Mesendoderm (in vitro differentiated cells): ENCODE measurements around the gene SFXN3.
"Not testable (repeated sequence)": the region's sequence is repeated elsewhere in the genome, so short reads cannot be mapped to it uniquely, and the experiment has no call there.

Source experiments
- DNase-seq: peaks from one replicate; pipeline ENCODE4 v3.0.0; 2013
- H2AK5ac ChIP-seq: 2 replicates; pipeline ENCODE4 v1.6.1; 2013; ENCODE audit warnings: low read length, inconsistent platforms
- H2BK120ac ChIP-seq: 2 replicates; pipeline ENCODE4 v1.6.1; 2013; ENCODE audit warnings: low read depth, mild to moderate bottlenecking, low read length, moderate library complexity, mixed read lengths
- H2BK15ac ChIP-seq: replicated peaks from 2 replicates; pipeline ENCODE4 v1.6.1; 2013; ENCODE audit warnings: low read depth, mild to moderate bottlenecking, moderate library complexity
- H2BK5ac ChIP-seq: 2 replicates; pipeline ENCODE4 v1.6.1; 2013; ENCODE audit warnings: low read length, inconsistent platforms
- H3K18ac ChIP-seq: 2 replicates; pipeline ENCODE4 v1.6.1; 2013; ENCODE audit warnings: mild to moderate bottlenecking, low read length, mixed read lengths
- H3K23ac ChIP-seq: one replicate; pipeline ENCODE4 v1.6.1; 2013; ENCODE audit warnings: low read length
- H3K27ac ChIP-seq: 2 replicates; pipeline ENCODE4 v1.5.1; 2013; ENCODE audit warnings: low read depth, mild to moderate bottlenecking, inconsistent platforms, low read length, moderate library complexity
- H3K27me3 ChIP-seq: 2 replicates; pipeline ENCODE4 v1.6.1; 2013; ENCODE audit warnings: low read length, control low read depth, mild to moderate bottlenecking, inconsistent platforms; ENCODE audit not compliant: insufficient read depth, poor library complexity
- H3K36me3 ChIP-seq: 2 replicates; pipeline ENCODE4 v1.6.1; 2013; ENCODE audit warnings: low read length, inconsistent platforms; ENCODE audit not compliant: control insufficient read depth, insufficient read depth
- H3K4ac ChIP-seq: one replicate; pipeline ENCODE4 v1.6.1; 2013; ENCODE audit warnings: low read depth, mild to moderate bottlenecking, low read length, moderate library complexity
- H3K4me1 ChIP-seq: 2 replicates; pipeline ENCODE4 v1.6.1; 2013; ENCODE audit warnings: low read depth, low read length, inconsistent platforms; ENCODE audit not compliant: control insufficient read depth
- H3K4me2 ChIP-seq: 2 replicates; pipeline ENCODE4 v1.6.1; 2013; ENCODE audit warnings: low read length
- H3K4me3 ChIP-seq: 2 replicates; pipeline ENCODE4 v1.5.1; 2013; ENCODE audit warnings: mild to moderate bottlenecking, low read length
- H3K56ac ChIP-seq: one replicate; pipeline ENCODE4 v1.6.1; 2013; ENCODE audit warnings: low read length
- H3K79me1 ChIP-seq: 2 replicates; pipeline ENCODE4 v1.6.1; 2013; ENCODE audit warnings: low read length, inconsistent platforms
- H3K79me2 ChIP-seq: 2 replicates; pipeline ENCODE4 v1.6.1; 2013; ENCODE audit warnings: mild to moderate bottlenecking, low read length; ENCODE audit not compliant: control insufficient read depth, insufficient read depth
- H3K9ac ChIP-seq: 2 replicates; pipeline ENCODE4 v1.6.1; 2013; ENCODE audit warnings: low read length, inconsistent platforms
- H4K5ac ChIP-seq: one replicate; pipeline ENCODE4 v1.6.1; 2013; ENCODE audit warnings: low read length
- H4K8ac ChIP-seq: one replicate; pipeline ENCODE4 v1.6.1; 2013; ENCODE audit warnings: low read depth, mild to moderate bottlenecking, control low read depth, low read length, moderate library complexity
- WGBS: extraction: QIAGEN DNeasy Blood & Tissue Kit; methylation state at CpG from one replicate; pipeline ENCODE4 v1.1.7; 2013; ENCODE audit warnings: low lambda C conversion rate, missing lambda C conversion rate; ENCODE audit not compliant: insufficient coverage; ENCODE audit errors: extremely low coverage; 5-methylcytosine and 5-hydroxymethylcytosine counted together

Gene SFXN3

DNA sequence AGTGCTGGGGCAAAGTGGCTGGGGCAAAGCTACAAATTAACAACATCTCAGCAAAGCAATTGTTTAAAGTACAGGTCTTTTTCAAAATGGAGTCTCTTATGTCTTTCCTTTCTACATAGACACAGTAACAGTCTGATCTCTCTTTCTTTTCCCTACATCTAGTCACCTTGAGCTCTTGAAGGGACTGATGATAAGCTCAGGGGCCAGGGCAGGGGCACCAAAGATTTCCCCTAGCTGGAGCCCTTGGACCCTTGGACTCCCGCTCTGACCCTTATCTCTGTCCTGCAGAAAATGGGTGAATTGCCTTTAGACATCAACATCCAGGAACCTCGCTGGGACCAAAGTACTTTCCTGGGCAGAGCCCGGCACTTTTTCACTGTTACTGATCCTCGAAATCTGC lies 3.4 kb downstream of the SFXN3 start:
- not testable (repeated sequence) for H4K8ac ChIP-seq, H3K4me2 ChIP-seq, H3K27ac ChIP-seq, H3K79me2 ChIP-seq, H2BK120ac ChIP-seq, H4K5ac ChIP-seq, H2BK5ac ChIP-seq, H3K4me3 ChIP-seq, H3K79me1 ChIP-seq, H2AK5ac ChIP-seq, H3K23ac ChIP-seq, H3K4ac ChIP-seq, DNase-seq, H3K27me3 ChIP-seq, H3K18ac ChIP-seq, H2BK15ac ChIP-seq, H3K56ac ChIP-seq, H3K36me3 ChIP-seq, H3K9ac ChIP-seq
- WGBS: no CpG with 5 or more reads among the region's 4 CpGs
- peaks cover 10% of the 10 kb centered on the region for H3K4me1 ChIP-seq

GRCh38 chr10:101035314-101035713 lies 4.3 kb downstream of the SFXN3 start:
- no peak for DNase-seq
- H2BK5ac ChIP-seq: no peak overlapping the region
- no peak overlapping the region for H2BK15ac ChIP-seq
- no peak overlapping the region for H3K56ac ChIP-seq
- H4K8ac ChIP-seq: no peak overlapping the region
- no peak overlapping the region for H4K5ac ChIP-seq
- no peak overlapping the region for H2AK5ac ChIP-seq
- no peaks in the 10 kb centered on the region for H3K36me3 ChIP-seq
- peaks cover 8% of the 10 kb centered on the region for H3K4me1 ChIP-seq
- H3K18ac ChIP-seq: no peak overlapping the region
- H3K4me3 ChIP-seq: no peak overlapping the region
- no CpG with 5 or more reads among the region's 7 CpGs for WGBS
- H3K4me2 ChIP-seq: no peak overlapping the region
- H3K4ac ChIP-seq: no peak overlapping the region
- no peaks in the 10 kb centered on the region for H3K79me2 ChIP-seq
- H3K23ac ChIP-seq: no peak overlapping the region
- no peak overlapping the region for H3K27ac ChIP-seq
- no peak overlapping the region for H2BK120ac ChIP-seq
- H3K79me1 ChIP-seq: no peaks in the 10 kb centered on the region
- H3K9ac ChIP-seq: no peak overlapping the region
- no peaks in the 10 kb centered on the region for H3K27me3 ChIP-seq

GRCh38 chr10:101035916-101036702 lies 5.1 kb downstream of the SFXN3 start:
- Histone ChIP-seq H2AK5ac (no peak overlapping the region), H3K4me3 (no peak overlapping the region), H3K4me2 (no peak overlapping the region), H2BK120ac (no peak overlapping the region), H3K18ac (no peak overlapping the region), H3K56ac (no peak overlapping the region), H4K8ac (no peak overlapping the region), H3K27me3 (no peaks in the 10 kb centered on the region), H4K5ac (no peak overlapping the region), H2BK15ac (no peak overlapping the region), H3K4ac (no peak overlapping the region), H3K27ac (no peak overlapping the region), H3K79me2 (no peaks in the 10 kb centered on the region), H2BK5ac (no peak overlapping the region), H3K36me3 (no peaks in the 10 kb centered on the region), H3K4me1 (peaks cover 8% of the 10 kb centered on the region), H3K23ac (no peak overlapping the region), H3K79me1 (no peaks in the 10 kb centered on the region), H3K9ac (no peak overlapping the region)
- WGBS: no CpG with 5 or more reads among the region's 10 CpGs
- no peak for DNase-seq

DNA sequence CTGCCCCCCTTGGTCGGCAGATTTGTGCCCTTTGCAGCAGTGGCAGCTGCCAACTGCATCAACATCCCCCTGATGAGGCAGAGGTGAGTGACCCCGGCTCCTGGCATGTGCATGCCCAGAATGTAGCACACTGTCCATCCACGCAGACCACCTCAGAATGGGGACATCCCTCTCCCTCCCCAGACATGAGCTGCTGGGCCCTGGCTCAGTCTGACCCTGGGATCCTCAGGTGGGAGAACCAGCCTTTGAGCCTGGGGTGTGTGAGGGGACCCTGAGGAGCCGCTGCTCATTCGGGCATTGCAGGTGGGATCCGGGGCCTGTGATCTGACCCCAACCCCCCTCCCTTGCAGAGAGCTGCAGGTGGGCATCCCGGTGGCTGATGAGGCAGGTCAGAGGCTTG lies 5.7 kb downstream of the SFXN3 start:
- Histone ChIP-seq H3K4ac (no peak overlapping the region), H3K23ac (no peak overlapping the region), H3K4me1 (peaks cover 6% of the 10 kb centered on the region), H3K36me3 (no peaks in the 10 kb centered on the region), H3K18ac (no peak overlapping the region), H2BK15ac (no peak overlapping the region), H4K5ac (no peak overlapping the region), H3K27me3 (no peaks in the 10 kb centered on the region), H3K4me2 (no peak overlapping the region), H3K4me3 (no peak overlapping the region), H3K79me2 (no peaks in the 10 kb centered on the region), H3K79me1 (no peaks in the 10 kb centered on the region), H3K56ac (no peak overlapping the region), H3K27ac (no peak overlapping the region), H2BK120ac (no peak overlapping the region), H4K8ac (no peak overlapping the region), H2BK5ac (no peak overlapping the region), H2AK5ac (no peak overlapping the region), H3K9ac (no peak overlapping the region)
- DNase-seq: no peak
- no CpG with 5 or more reads among the region's 7 CpGs for WGBS

DNA sequence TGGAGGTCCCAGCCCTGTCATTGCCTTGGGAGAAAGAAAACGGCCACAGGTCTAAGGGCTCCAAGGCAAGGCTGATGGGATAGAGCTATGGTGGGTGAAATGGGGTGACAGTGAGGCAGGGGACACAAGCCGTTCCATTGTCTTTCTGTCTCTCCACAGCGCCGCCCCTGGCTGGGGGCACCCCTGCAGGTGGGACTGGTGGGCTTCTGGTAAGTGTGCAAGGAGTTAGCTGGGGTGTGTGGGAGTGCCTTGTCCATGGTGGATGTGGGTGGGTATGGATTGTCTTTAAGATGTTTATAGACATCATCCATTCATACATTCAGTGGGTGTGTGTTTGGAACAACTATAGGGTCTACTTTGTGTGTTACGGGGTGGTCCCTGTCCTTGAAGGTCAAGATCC lies 7.5 kb downstream of the SFXN3 start:
- H2BK15ac ChIP-seq: no peak overlapping the region
- peak; percentile 34 for DNase-seq
- no peak overlapping the region for H3K9ac ChIP-seq
- no peak overlapping the region for H3K18ac ChIP-seq
- H3K4ac ChIP-seq: no peak overlapping the region
- no peak overlapping the region for H3K4me2 ChIP-seq
- H3K56ac ChIP-seq: no peak overlapping the region
- no peak overlapping the region for H2AK5ac ChIP-seq
- H2BK120ac ChIP-seq: no peak overlapping the region
- H3K23ac ChIP-seq: no peak overlapping the region
- peaks cover 5% of the 10 kb centered on the region for H3K4me1 ChIP-seq
- no CpG with 5 or more reads among the region's 5 CpGs for WGBS
- no peak overlapping the region for H4K5ac ChIP-seq
- no peak overlapping the region for H2BK5ac ChIP-seq
- H3K36me3 ChIP-seq: no peaks in the 10 kb centered on the region
- no peak overlapping the region for H3K4me3 ChIP-seq
- no peak overlapping the region for H4K8ac ChIP-seq
- H3K79me2 ChIP-seq: no peaks in the 10 kb centered on the region
- no peak overlapping the region for H3K27ac ChIP-seq
- H3K79me1 ChIP-seq: no peaks in the 10 kb centered on the region
- H3K27me3 ChIP-seq: no peaks in the 10 kb centered on the region

DNA sequence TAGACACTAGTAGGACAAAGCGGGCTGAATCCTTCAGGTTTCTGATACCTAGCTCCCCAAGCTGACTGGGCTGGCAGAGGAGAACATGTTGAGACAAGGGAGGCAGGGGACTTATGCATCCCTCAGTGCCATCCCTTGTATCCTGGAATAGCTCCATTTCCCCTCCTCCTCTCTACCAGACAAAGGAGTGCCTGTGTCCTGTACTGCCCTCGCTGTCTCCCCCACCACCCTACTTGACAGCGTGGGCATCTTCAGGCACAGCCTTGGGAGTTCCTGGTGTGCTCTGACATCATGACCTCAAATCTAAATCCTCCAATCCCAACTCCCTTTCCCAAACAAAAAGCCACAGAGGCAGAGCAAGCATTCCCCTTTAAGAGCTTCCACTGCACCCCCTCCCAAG lies 9.0 kb downstream of the SFXN3 start:
- H3K18ac ChIP-seq: no peak overlapping the region
- DNase-seq: no peak
- H3K79me1 ChIP-seq: no peaks in the 10 kb centered on the region
- no peak overlapping the region for H3K4me2 ChIP-seq
- no peak overlapping the region for H2BK5ac ChIP-seq
- whole genome bisulfite sequencing: no CpG with 5 or more reads among the region's 3 CpGs
- no peak overlapping the region for H4K5ac ChIP-seq
- H2BK120ac ChIP-seq: no peak overlapping the region
- H3K4ac ChIP-seq: no peak overlapping the region
- no peak overlapping the region for H3K27ac ChIP-seq
- peaks cover 5% of the 10 kb centered on the region for H3K4me1 ChIP-seq
- no peak overlapping the region for H2BK15ac ChIP-seq
- no peak overlapping the region for H3K23ac ChIP-seq
- no peaks in the 10 kb centered on the region for H3K79me2 ChIP-seq
- H4K8ac ChIP-seq: no peak overlapping the region
- H3K4me3 ChIP-seq: no peak overlapping the region
- H3K27me3 ChIP-seq: peaks cover 2% of the 10 kb centered on the region
- H2AK5ac ChIP-seq: no peak overlapping the region
- no peak overlapping the region for H3K56ac ChIP-seq
- no peak overlapping the region for H3K9ac ChIP-seq
- no peaks in the 10 kb centered on the region for H3K36me3 ChIP-seq
